ENCODE measurements around the gene ZFP57.

ZFP57 gene

GRCh38 chr6:29631209-29631810, 49.6 kb downstream of the ZFP57 start:
- peak overlapping the region; percentile 64 for H3K4me3 ChIP-seq (ENCODE audit: low read depth, low read length)
- no peak overlapping the region for H3K27ac ChIP-seq (ENCODE audit: low read depth, low read length)
- H3K9ac ChIP-seq (ENCODE audit: low read length) = peak overlapping the region; percentile 75
- H3K4me1 ChIP-seq (ENCODE audit: control insufficient read depth, insufficient read depth, low read length) = peaks cover 45% of the 10 kb centered on the region
- H3K9me3 ChIP-seq (ENCODE audit: control insufficient read depth, insufficient read depth, low read depth, low read length) = no peaks in the 10 kb centered on the region
- no peaks in the 10 kb centered on the region for H3K36me3 ChIP-seq (ENCODE audit: control insufficient read depth, insufficient read depth, low read length)
- H3K27me3 ChIP-seq (ENCODE audit: control insufficient read depth, insufficient read depth, low read length) = no peaks in the 10 kb centered on the region

DNA sequence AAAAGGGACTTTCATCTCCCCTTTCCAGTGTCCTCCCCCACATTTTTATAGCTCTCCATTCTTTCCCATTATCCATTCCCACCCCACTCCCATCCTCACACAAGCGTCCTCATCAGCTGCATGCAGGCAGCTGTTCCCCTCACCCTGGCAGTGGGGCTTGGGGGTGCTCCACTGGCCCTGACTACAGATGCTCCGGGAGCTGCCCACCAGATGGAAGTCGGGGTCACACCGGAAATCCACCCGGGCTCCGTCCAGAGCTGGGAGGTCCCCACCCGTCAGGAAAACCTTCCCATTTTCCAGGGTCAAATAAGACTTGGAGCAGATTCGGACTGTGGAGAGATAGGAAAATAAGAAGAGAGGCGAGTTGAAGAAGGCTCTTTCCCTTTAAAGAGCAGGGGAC, 50.6 kb downstream of the ZFP57 start:
- Histone ChIP-seq H3K4me1 (ENCODE audit: control insufficient read depth, insufficient read depth, low read length) (peaks cover 55% of the 10 kb centered on the region), H3K27me3 (ENCODE audit: control insufficient read depth, insufficient read depth, low read length) (no peaks in the 10 kb centered on the region), H3K9me3 (ENCODE audit: control insufficient read depth, insufficient read depth, low read depth, low read length) (no peaks in the 10 kb centered on the region), H3K27ac (ENCODE audit: low read depth, low read length) (no peak overlapping the region), H3K4me3 (ENCODE audit: low read depth, low read length) (peak overlapping the region; percentile 64), H3K9ac (ENCODE audit: low read length) (peak overlapping the region; percentile 18), H3K36me3 (ENCODE audit: control insufficient read depth, insufficient read depth, low read length) (no peaks in the 10 kb centered on the region)

DNA sequence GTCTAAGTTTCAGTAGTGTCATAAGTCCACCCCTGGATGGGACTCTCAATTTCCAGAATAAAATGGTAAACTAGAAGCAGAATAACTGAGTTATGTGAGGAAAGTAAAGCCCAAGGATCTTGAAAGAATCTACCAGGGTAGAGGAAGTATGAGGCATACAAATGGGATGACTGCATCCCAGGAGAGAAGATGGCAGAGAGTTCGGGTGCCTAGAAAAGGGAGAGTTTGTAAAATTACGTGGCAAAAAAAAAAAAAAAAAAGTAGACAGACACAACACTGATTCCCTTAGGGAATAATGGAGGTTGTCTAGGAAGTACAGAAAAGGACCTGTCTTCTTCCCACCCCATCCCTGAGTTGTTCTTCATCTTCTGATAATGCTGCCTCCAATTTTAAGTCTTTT, 51.4 kb downstream of the ZFP57 start:
- peaks cover 60% of the 10 kb centered on the region for H3K4me1 ChIP-seq (ENCODE audit: control insufficient read depth, insufficient read depth, low read length)
- H3K9me3 ChIP-seq (ENCODE audit: control insufficient read depth, insufficient read depth, low read depth, low read length) = no peaks in the 10 kb centered on the region
- H3K9ac ChIP-seq (ENCODE audit: low read length) = no peak overlapping the region
- no peaks in the 10 kb centered on the region for H3K36me3 ChIP-seq (ENCODE audit: control insufficient read depth, insufficient read depth, low read length)
- H3K27me3 ChIP-seq (ENCODE audit: control insufficient read depth, insufficient read depth, low read length) = no peaks in the 10 kb centered on the region
- H3K27ac ChIP-seq (ENCODE audit: low read depth, low read length) = no peak overlapping the region
- peak overlapping the region; percentile 64 for H3K4me3 ChIP-seq (ENCODE audit: low read depth, low read length)

DNA sequence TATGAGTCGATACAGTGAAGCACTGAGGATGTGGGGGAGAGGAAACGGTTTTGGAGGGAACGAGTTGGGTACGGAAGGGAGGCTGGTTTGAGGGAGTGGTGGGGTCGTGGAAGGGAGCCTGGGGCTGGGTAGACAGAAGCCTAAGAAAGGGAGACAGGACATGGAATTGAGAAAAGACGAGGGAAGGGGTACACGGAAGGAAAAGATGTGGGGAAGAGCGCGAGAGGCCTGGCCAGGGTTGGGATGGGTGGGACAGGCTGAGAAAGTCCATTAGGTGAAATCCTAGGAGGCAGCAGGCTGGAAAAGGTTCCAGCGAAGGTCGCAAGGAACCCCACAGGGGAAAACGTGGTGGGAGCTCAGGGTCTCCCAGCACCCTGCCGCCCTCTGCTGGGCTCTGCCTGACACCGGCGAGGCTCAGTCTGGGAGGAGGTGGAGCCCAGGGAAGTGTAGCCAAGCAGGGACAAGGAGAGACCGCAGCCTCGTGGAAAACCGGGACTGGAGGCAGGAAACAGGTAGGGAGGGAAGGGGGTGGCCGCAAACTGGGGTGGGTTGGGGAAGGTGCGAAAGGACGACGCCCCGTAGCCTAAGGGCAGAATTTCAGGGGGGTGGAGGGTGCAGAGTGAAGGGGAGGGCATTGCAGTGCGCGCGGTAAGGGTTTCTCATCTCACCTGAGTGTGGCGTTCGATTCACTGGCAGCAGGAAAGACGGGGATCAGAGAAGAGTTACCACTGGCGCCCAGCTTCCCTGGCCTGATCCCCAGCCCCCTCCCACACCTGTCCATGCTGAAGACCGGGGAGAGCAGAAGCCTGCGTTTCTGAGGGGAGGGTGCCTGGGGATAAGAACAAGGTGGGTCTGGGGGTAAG, 52.3 kb downstream of the ZFP57 start:
- peak overlapping the region; percentile 17; the same call in 1 of the 2 replicates for H3K27ac ChIP-seq (ENCODE audit: low read depth, low read length)
- peak overlapping the region; percentile 64 for H3K4me3 ChIP-seq (ENCODE audit: low read depth, low read length)
- H3K4me1 ChIP-seq (ENCODE audit: control insufficient read depth, insufficient read depth, low read length) = peaks cover 60% of the 10 kb centered on the region
- peak overlapping the region; percentile 75 for H3K9ac ChIP-seq (ENCODE audit: low read length)
- no peaks in the 10 kb centered on the region for H3K9me3 ChIP-seq (ENCODE audit: control insufficient read depth, insufficient read depth, low read depth, low read length)
- peaks cover 6% of the 10 kb centered on the region for H3K36me3 ChIP-seq (ENCODE audit: control insufficient read depth, insufficient read depth, low read length)
- H3K27me3 ChIP-seq (ENCODE audit: control insufficient read depth, insufficient read depth, low read length) = no peaks in the 10 kb centered on the region

- Histone ChIP-seq H3K9me3 (ENCODE audit: control insufficient read depth, insufficient read depth, low read depth, low read length) (no peaks in the 10 kb centered on the region), H3K27ac (ENCODE audit: low read depth, low read length) (peak overlapping the region; percentile 84; the same call in 1 of the 2 replicates), H3K9ac (ENCODE audit: low read length) (peak overlapping the region; percentile 79), H3K4me1 (ENCODE audit: control insufficient read depth, insufficient read depth, low read length) (peaks cover 67% of the 10 kb centered on the region), H3K4me3 (ENCODE audit: low read depth, low read length) (peak overlapping the region; percentile 71), H3K36me3 (ENCODE audit: control insufficient read depth, insufficient read depth, low read length) (peaks cover 13% of the 10 kb centered on the region), H3K27me3 (ENCODE audit: control insufficient read depth, insufficient read depth, low read length) (no peaks in the 10 kb centered on the region)
Observed at GRCh38 chr6:29627755-29628418, 53.1 kb downstream of the ZFP57 start.

DNA sequence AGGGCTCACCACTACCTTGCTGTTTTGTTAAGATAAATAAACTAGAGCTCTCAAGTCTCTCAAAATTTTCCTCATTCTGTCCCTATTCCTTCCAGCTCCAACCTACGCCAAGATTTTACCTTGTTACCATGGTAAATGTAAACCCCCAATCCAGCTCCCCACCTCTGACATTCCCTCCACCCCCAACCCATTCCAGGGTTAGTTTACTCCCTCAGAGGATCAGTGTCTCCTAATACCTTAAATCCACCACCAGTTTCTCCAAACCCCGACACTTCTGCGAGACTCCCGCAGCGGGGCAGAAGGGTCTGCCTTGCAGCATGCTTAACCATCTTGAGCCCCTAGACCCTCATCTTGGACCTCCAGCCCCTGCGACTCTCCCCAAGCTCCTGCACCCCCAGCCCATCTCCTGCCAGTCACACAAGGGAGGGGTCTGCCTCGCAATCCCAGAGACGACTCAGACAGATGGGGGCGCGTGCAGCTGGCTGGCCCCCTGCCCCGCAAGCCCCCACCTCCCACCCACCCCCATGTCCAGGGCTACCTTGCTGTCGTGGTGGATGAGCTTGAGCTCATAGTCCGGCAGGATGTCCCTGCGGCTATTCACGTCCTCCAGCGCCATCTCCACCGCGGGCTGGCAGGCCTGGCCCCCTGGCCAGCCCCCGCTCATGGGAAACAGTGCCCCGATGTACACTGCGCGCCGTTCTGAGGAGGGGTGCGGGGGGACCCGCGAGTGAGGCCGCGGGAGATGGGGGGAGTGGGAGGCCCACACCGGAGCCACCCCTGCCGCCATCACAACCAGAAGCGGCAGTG, 53.8 kb downstream of the ZFP57 start:
- Histone ChIP-seq H3K27ac (ENCODE audit: low read depth, low read length) (peak overlapping the region; percentile 84; the same call in 1 of the 2 replicates), H3K27me3 (ENCODE audit: control insufficient read depth, insufficient read depth, low read length) (no peaks in the 10 kb centered on the region), H3K4me3 (ENCODE audit: low read depth, low read length) (peak overlapping the region; percentile 71), H3K9me3 (ENCODE audit: control insufficient read depth, insufficient read depth, low read depth, low read length) (no peaks in the 10 kb centered on the region), H3K4me1 (ENCODE audit: control insufficient read depth, insufficient read depth, low read length) (peaks cover 75% of the 10 kb centered on the region), H3K36me3 (ENCODE audit: control insufficient read depth, insufficient read depth, low read length) (peaks cover 21% of the 10 kb centered on the region), H3K9ac (ENCODE audit: low read length) (peak overlapping the region; percentile 79)

DNA sequence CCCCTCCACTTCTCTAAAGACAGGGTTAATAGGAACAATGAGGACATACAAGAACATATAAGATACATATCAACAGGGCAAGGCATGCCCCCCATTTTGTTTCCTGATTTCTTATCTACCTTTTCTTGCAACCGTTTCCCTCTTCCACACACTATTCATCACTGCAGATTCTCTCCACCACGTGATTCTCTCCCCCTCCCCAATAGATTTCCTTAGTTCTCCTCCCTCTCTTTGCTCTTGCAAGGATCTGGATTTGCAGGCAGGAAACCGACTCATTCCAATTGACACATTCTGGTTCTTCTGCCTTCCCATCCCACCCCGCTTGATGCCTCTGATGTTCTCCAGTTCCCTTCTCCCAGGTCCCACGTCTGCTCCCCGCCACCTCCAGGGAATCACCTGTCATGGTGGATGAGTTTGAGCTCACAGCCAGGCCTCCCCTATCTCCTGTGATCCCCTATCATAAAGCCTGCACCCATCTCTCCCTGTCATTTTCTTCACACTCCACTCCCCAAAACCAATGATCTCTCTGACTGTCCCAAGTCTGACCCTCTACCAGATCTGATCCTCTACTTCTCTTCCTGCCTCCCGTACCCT, 55.5 kb downstream of the ZFP57 start:
- peaks cover 38% of the 10 kb centered on the region for H3K36me3 ChIP-seq (ENCODE audit: control insufficient read depth, insufficient read depth, low read length)
- peak overlapping the region; percentile 79 for H3K9ac ChIP-seq (ENCODE audit: low read length)
- no peaks in the 10 kb centered on the region for H3K27me3 ChIP-seq (ENCODE audit: control insufficient read depth, insufficient read depth, low read length)
- H3K9me3 ChIP-seq (ENCODE audit: control insufficient read depth, insufficient read depth, low read depth, low read length) = no peaks in the 10 kb centered on the region
- peaks cover 64% of the 10 kb centered on the region for H3K4me1 ChIP-seq (ENCODE audit: control insufficient read depth, insufficient read depth, low read length)
- H3K27ac ChIP-seq (ENCODE audit: low read depth, low read length) = peak overlapping the region; percentile 52; the same call in 1 of the 2 replicates
- H3K4me3 ChIP-seq (ENCODE audit: low read depth, low read length) = peak overlapping the region; percentile 71

- Histone ChIP-seq H3K27ac (ENCODE audit: low read depth, low read length) (peak overlapping the region; percentile 52; the same call in 1 of the 2 replicates), H3K9me3 (ENCODE audit: control insufficient read depth, insufficient read depth, low read depth, low read length) (no peaks in the 10 kb centered on the region), H3K9ac (ENCODE audit: low read length) (peak overlapping the region; percentile 79), H3K4me3 (ENCODE audit: low read depth, low read length) (peak overlapping the region; percentile 71), H3K27me3 (ENCODE audit: control insufficient read depth, insufficient read depth, low read length) (no peaks in the 10 kb centered on the region), H3K36me3 (ENCODE audit: control insufficient read depth, insufficient read depth, low read length) (peaks cover 47% of the 10 kb centered on the region), H3K4me1 (ENCODE audit: control insufficient read depth, insufficient read depth, low read length) (peaks cover 57% of the 10 kb centered on the region)
Observed at GRCh38 chr6:29624520-29624961, 56.4 kb downstream of the ZFP57 start.

Data from HUES6 (cell line).